Measurements from ENCODE around the gene LMBRD2.

LMBRD2 gene

DNA sequence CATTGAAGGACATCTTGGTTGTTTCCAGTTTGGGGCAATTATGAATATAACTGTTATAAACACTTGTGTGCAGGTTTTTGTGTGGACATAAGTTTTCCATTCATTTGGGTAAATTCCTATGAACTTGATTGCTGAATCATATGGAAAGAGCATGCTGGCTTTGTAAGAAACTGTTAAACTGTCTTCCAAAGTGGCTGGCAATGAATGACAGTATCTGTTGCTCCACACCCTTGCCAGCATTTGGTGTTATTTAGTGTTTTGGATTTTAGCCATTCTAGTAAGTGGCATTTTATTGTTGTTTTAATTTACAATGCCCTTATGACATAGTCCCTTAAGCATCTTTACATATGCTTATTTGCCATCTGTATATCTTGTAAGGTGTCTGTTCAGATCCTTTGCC lies 55.2 kb downstream of the LMBRD2 start:
- Mint-ChIP-seq H3K9me3 (peaks cover 6% of the 10 kb centered on the region), H3K36me3 (ENCODE audit: low read depth) (peaks cover 5% of the 10 kb centered on the region), H3K27ac (no peak overlapping the region), H3K4me1 (ENCODE audit: low read depth) (no peaks in the 10 kb centered on the region), H3K4me3 (no peak overlapping the region), H3K27me3 (no peaks in the 10 kb centered on the region)

DNA sequence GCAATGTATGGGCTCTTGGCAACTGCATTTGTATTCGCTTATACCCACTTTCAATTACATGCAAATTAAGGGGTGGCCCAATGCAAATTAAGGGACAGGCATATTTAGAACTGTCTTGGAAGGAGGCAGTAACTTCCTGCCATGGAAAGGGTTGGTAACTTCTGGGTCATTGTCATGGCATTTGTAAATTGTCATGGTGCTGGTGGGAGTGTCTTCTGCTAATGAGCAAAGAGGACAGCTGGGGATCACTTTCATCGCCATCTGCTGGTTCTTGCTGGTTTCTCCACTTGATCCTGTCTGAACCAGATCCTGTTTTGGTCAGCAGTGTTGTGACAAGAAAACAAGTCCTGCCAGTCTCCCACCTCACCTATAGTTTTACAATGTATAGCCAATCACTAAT lies 61.7 kb downstream of the LMBRD2 start:
- Mint-ChIP-seq H3K4me3 (no peak overlapping the region), H3K36me3 (ENCODE audit: low read depth) (no peaks in the 10 kb centered on the region), H3K4me1 (ENCODE audit: low read depth) (no peaks in the 10 kb centered on the region), H3K27ac (no peak overlapping the region), H3K27me3 (peaks cover 6% of the 10 kb centered on the region), H3K9me3 (peaks cover 6% of the 10 kb centered on the region)

- H3K27me3 Mint-ChIP-seq, result peaks cover 14% of the 10 kb centered on the region
- no peaks in the 10 kb centered on the region for H3K4me1 Mint-ChIP-seq (ENCODE audit: low read depth)
- H3K4me3 Mint-ChIP-seq, result no peak overlapping the region
- no peaks in the 10 kb centered on the region for H3K9me3 Mint-ChIP-seq
- H3K36me3 Mint-ChIP-seq (ENCODE audit: low read depth), result no peaks in the 10 kb centered on the region
- H3K27ac Mint-ChIP-seq, result no peak overlapping the region
These were observed 72.4 kb downstream of the LMBRD2 start for GRCh38 chr5:36079200-36079781.

DNA sequence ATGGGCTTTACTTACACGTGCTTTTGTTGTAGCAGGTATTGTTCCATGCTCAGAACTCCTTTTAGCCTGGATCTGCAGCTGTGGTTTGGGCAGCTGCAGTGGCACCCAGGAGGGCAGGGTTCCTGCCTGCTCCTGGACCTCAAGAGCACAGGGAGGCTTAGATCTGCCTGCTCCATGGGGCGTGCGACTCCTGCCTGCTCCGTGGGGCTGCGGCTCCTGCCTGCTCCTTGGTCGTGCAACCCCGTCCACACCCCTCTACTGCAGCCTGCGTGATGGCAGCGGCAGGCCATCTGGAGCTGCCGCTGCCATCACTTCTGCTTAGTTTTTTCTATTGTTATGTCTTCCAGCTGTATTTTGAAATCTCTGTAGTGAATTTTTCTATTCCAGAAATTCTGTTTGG lies 73.3 kb downstream of the LMBRD2 start:
- no peaks in the 10 kb centered on the region for H3K36me3 Mint-ChIP-seq (ENCODE audit: low read depth)
- H3K4me3 Mint-ChIP-seq, result no peak overlapping the region
- H3K9me3 Mint-ChIP-seq, result no peaks in the 10 kb centered on the region
- H3K27me3 Mint-ChIP-seq, result peaks cover 6% of the 10 kb centered on the region
- H3K27ac Mint-ChIP-seq, result no peak overlapping the region
- H3K4me1 Mint-ChIP-seq (ENCODE audit: low read depth), result no peaks in the 10 kb centered on the region

- no peak overlapping the region for H3K4me3 Mint-ChIP-seq
- peaks cover 6% of the 10 kb centered on the region for H3K4me1 Mint-ChIP-seq (ENCODE audit: low read depth)
- no peaks in the 10 kb centered on the region for H3K9me3 Mint-ChIP-seq
- H3K27me3 Mint-ChIP-seq, result peaks cover under 1% of the 10 kb centered on the region
- no peaks in the 10 kb centered on the region for H3K36me3 Mint-ChIP-seq (ENCODE audit: low read depth)
- no peak overlapping the region for H3K27ac Mint-ChIP-seq
These were observed 78.0 kb downstream of the LMBRD2 start for GRCh38 chr5:36073595-36074216.

DNA sequence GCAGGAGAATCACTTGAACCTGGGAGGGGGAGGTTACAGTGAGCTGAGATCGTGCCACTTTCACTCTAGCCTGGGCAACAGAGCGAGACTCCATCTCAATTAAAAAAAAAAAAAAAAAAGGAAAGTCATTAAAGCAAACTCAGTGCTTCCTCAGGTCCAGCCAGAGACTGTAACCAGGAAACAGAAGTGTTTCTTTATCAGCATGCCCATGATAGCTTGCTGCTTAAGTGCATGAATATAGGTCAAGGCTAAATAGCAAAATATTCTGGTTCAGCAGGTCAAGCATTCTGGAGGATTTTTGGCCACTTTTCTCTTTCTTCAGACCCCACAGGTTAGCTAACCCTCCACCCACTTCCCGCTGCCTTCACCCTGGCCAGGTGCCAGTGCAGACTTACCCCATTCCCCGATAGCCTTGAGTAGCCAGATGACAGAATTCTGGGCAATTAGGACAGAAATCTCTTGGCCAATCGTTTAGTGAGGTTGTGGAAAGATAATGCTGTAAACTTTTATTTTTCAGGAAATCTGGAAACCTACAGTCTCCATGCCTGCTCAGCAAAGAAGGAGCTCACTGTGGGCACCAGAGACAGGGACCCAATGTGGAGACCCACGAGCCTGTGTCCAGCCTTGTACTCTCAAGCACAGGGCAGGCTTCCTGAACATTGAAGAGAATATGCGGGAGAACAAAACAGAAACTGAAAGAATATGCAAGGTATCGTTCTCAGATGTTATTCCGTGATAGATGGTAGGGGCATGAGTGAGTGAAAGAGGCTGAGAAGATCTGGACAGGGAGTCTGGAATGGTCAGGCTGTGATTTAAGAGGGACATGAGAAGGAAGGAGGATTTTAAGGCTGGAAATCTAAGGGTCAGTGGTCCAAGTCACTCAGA lies 80.8 kb downstream of the LMBRD2 start:
- Mint-ChIP-seq H3K9me3 (no peaks in the 10 kb centered on the region), H3K27ac (no peak overlapping the region), H3K4me3 (peak overlapping the region; percentile 48)

DNA sequence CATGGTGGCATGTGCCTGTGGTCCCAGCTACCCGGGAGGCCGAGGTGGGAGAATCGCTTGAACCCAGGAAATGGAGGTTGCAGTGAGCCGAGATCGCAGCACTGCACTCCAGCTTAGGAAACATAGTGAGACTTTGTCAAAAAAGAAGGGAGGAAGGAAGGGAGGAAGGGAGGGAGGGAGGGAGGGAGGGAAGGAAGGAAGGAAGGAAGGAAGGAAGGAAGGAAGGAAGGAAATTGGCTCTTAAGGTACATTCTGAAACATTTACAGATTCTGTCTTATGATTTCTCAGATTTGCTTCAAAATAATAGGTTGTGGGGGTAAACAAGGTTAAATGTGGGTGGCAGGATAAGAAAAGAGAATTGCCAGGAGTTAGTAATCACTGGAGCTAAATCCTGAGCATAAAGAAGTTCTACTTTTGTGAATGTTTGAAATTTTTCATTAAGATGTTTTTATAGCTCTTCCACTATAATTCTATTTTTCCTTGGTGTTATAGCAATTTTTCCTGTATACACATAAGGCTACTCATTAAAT lies 82.9 kb downstream of the LMBRD2 start:
- Mint-ChIP-seq H3K4me1 (ENCODE audit: low read depth) (peaks cover 6% of the 10 kb centered on the region), H3K9me3 (no peaks in the 10 kb centered on the region), H3K36me3 (ENCODE audit: low read depth) (no peaks in the 10 kb centered on the region), H3K27ac (no peak overlapping the region), H3K4me3 (no peak overlapping the region), H3K27me3 (peaks cover 20% of the 10 kb centered on the region)

More for the DNA sequence above, 80.8 kb downstream of the LMBRD2 start:
- Mint-ChIP-seq H3K36me3 (ENCODE audit: low read depth) (no peaks in the 10 kb centered on the region), H3K27me3 (peaks cover 12% of the 10 kb centered on the region), H3K4me1 (ENCODE audit: low read depth) (peaks cover 6% of the 10 kb centered on the region)

GRCh38 chr5:36066540-36067210 lies 85.0 kb downstream of the LMBRD2 start, which contains the start of gene UGT3A2:
UGT3A2 (minus strand) TSS chr5:36066882; CDS start chr5:36066789, 93 bp downstream.
- no peaks in the 10 kb centered on the region for H3K36me3 Mint-ChIP-seq (ENCODE audit: low read depth)
- H3K27ac Mint-ChIP-seq, result no peak within 1 kb of the TSS
- peaks cover 20% of the 10 kb centered on the region for H3K27me3 Mint-ChIP-seq
- H3K4me3 Mint-ChIP-seq, result no peak within 1 kb of the TSS
- H3K4me1 Mint-ChIP-seq (ENCODE audit: low read depth), result peaks cover 6% of the 10 kb centered on the region
- no peaks in the 10 kb centered on the region for H3K9me3 Mint-ChIP-seq

DNA sequence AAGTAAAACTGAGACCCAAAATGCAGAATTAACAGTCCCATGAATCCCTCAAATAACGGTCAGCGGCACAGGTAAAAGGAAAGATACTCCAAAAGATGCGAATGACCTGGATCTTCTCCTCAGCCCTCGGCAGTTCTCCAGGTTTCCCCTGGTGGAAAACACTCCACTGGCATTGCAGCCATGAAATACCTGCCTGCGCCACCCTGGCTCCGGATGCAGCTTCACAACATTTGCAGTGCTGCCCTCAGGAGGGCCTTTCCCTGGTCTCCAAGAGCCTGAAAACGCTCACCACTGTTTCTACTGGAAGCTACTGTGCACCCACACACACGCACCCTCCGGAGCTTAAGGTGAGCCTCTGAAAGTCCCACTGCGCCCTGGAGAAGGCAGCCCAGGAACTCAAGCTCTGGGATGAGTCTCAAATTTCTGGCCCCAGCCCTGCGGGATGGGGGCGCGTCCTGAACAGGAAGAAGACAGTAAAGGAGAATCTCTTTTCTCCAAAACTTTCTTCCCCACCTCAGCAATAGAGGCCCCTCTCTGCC lies 85.6 kb downstream of the LMBRD2 start:
- Mint-ChIP-seq H3K27ac (no peak overlapping the region), H3K36me3 (ENCODE audit: low read depth) (no peaks in the 10 kb centered on the region), H3K27me3 (peaks cover 20% of the 10 kb centered on the region), H3K4me3 (no peak overlapping the region), H3K4me1 (ENCODE audit: low read depth) (peaks cover 1% of the 10 kb centered on the region), H3K9me3 (no peaks in the 10 kb centered on the region)

DNA sequence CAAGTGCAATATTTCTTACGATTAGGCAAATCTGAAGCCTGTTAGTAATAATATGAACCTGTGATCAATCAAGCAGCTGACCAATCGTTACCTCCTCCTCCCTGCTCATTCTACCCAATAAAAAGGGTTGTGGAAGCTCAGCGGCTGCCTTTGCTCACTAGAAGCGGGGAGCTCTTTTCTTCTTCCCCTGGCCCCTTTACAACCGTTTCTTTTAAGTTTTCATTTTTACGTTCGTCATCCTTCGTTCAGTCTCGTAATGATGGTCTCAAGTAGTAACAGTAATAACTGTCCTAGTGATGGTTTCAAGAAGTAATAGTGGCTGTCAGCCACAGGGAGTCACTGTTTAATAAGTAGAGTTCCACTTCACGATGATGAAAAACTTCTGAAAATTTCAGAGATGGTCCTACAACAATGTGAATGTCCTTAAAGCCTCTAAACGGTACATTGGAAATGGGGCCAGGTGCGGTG lies 91.2 kb downstream of the LMBRD2 start:
- Mint-ChIP-seq H3K27me3 (peaks cover 7% of the 10 kb centered on the region), H3K36me3 (ENCODE audit: low read depth) (no peaks in the 10 kb centered on the region), H3K4me3 (no peak overlapping the region), H3K9me3 (no peaks in the 10 kb centered on the region), H3K4me1 (ENCODE audit: low read depth) (no peaks in the 10 kb centered on the region), H3K27ac (no peak overlapping the region)

GRCh38 chr5:36059571-36060419 lies 91.9 kb downstream of the LMBRD2 start:
- H3K27me3 Mint-ChIP-seq, result peaks cover 2% of the 10 kb centered on the region
- no peak overlapping the region for H3K27ac Mint-ChIP-seq
- no peaks in the 10 kb centered on the region for H3K4me1 Mint-ChIP-seq (ENCODE audit: low read depth)
- no peaks in the 10 kb centered on the region for H3K9me3 Mint-ChIP-seq
- no peak overlapping the region for H3K4me3 Mint-ChIP-seq
- H3K36me3 Mint-ChIP-seq (ENCODE audit: low read depth), result no peaks in the 10 kb centered on the region

DNA sequence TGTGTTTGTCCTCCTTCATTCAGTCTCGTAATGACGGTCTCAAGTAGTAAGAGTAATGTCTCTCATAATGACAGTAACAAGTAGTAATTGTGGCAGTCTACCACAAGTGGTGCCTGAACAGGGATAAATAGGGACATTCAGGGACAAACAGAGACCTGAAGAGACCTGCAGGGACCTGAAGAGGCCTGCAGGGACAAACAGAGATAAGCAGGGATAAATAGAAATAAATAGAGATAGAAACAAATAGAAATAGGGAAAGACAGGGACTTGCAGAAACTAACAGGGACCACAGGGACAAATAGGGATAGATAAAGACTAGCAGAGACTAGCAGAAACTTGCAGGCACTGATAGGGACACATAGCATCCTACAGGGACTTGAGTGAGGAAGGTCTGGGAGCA lies 92.9 kb downstream of the LMBRD2 start:
- Mint-ChIP-seq H3K27me3 (no peaks in the 10 kb centered on the region), H3K4me1 (ENCODE audit: low read depth) (no peaks in the 10 kb centered on the region), H3K27ac (no peak overlapping the region)

GRCh38 chr5:36057386-36057785 lies 94.3 kb downstream of the LMBRD2 start:
- H3K36me3 Mint-ChIP-seq (ENCODE audit: low read depth), result no peaks in the 10 kb centered on the region
- no peaks in the 10 kb centered on the region for H3K27me3 Mint-ChIP-seq
- H3K9me3 Mint-ChIP-seq, result no peaks in the 10 kb centered on the region
- H3K27ac Mint-ChIP-seq, result no peak overlapping the region
- H3K4me3 Mint-ChIP-seq, result no peak overlapping the region
- no peaks in the 10 kb centered on the region for H3K4me1 Mint-ChIP-seq (ENCODE audit: low read depth)

More for the DNA sequence above, 92.9 kb downstream of the LMBRD2 start:
- Mint-ChIP-seq H3K36me3 (ENCODE audit: low read depth) (no peaks in the 10 kb centered on the region), H3K9me3 (no peaks in the 10 kb centered on the region), H3K4me3 (no peak overlapping the region)

DNA sequence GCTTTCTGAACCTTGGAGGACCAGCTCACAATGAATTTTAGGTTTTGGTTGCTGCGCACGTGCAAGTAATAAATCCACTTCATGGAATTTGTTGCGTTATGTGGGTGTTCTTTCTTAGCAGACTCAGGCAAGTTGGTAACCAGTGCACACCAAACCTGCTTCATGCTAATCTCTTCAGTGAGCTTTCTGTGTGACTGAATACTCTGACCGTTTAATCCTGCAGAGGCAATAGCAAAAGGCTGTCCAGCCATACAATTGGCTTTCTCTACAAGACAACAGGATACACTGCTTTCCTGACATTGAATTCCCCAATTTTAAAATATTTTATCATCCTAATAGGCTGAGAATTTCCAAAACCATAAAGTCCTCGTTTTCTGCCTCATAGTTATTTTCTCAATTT lies 95.3 kb downstream of the LMBRD2 start:
- no peaks in the 10 kb centered on the region for H3K36me3 Mint-ChIP-seq (ENCODE audit: low read depth)
- no peaks in the 10 kb centered on the region for H3K9me3 Mint-ChIP-seq
- H3K4me3 Mint-ChIP-seq, result no peak overlapping the region
- no peak overlapping the region for H3K27ac Mint-ChIP-seq
- no peaks in the 10 kb centered on the region for H3K27me3 Mint-ChIP-seq
- H3K4me1 Mint-ChIP-seq (ENCODE audit: low read depth), result no peaks in the 10 kb centered on the region

Data from stimulated activated naive CD8-positive, alpha-beta T cell treated with anti-CD3 and anti-CD28 coated beads, Interleukin-15, Interleukin-2, amounts not matched to agents 100 ng/mL and 50 ng/mL, for 24 hours (primary cell).